ENCODE data around the gene ACVR2A.

GRCh38 chr2:147910990-147911473 is 66.2 kb downstream of the ACVR2A start:
- TF ChIP-seq CTCF (IDR thresholded peaks at IDR 0.05) (peak; percentile 96), EZH2 (IDR thresholded peaks at IDR 0.05; ENCODE audit: borderline replicate concordance, insufficient read depth, low read depth, low read length, poor library complexity, severe bottlenecking) (no peak)
